Caco-2 (cell line): Measurements from ENCODE around the gene C13orf42. TPM values are rescaled to one million over a fixed set of nuclear protein-coding genes. Genes with fewer than 3 reads are reported as not detected.

ENCODE experiments used
- BruUV-seq: library from RNA; stranded (reverse); fragments of 400-500 nt; replicated peaks from 2 replicates; lab custom pipeline; 2021; lab: Mats Ljungman, UMichigan
- CTCF ChIA-PET: fragments of 300-600 bp; sonication (Branson Sonifier 250); formaldehyde crosslinking; loops from one replicate; lab custom pipeline; 2022; ENCODE audit warnings: antibody characterized with exemption; lab: Charles Lee
- POLR2A ChIA-PET: fragments of 300-600 bp; sonication (Branson Sonifier 250); formaldehyde crosslinking; loops from one replicate; lab custom pipeline; 2022; ENCODE audit warnings: antibody characterized with exemption; lab: Charles Lee
- DNase-seq, 2 experiments: peaks; one replicate each; pipeline versions ENCODE4 v3.0.0 to v3.0.0-alpha.2; 2020 to 2022
- H3K27me3 ChIP-seq: replicated peaks from 2 replicates; pipeline ENCODE4 v1.6.0; 2011; ENCODE audit warnings: low read length; ENCODE audit not compliant: control insufficient read depth, insufficient read depth
- H3K36me3 ChIP-seq: 2 replicates; pipeline ENCODE4 v1.5.1; 2011; ENCODE audit warnings: low read length; ENCODE audit not compliant: control insufficient read depth, insufficient read depth
- H3K4me1 ChIP-seq: fragments of 250-450 bp; sonication (Bioruptor Pico); 2 replicates; pipeline ENCODE4 v1.5.1; 2020; ENCODE audit warnings: mild to moderate bottlenecking
- H3K4me3 ChIP-seq: 2 replicates; pipeline ENCODE4 v1.5.1; 2011; ENCODE audit warnings: low read depth, mild to moderate bottlenecking, control low read depth, low read length
- H3K9me3 ChIP-seq: fragments of 250-450 bp; sonication (Bioruptor Pico); 2 replicates; pipeline ENCODE4 v1.5.1; 2020; ENCODE audit warnings: mild to moderate bottlenecking, moderate library complexity
- H3K27ac Mint-ChIP-seq: one replicate; pipeline ENCODE4 v1.8.0; 2022; ENCODE audit warnings: mixed read lengths; ENCODE audit not compliant: unreplicated experiment
- H3K27me3 Mint-ChIP-seq: one replicate; pipeline ENCODE4 v1.8.0; 2022; ENCODE audit warnings: mixed read lengths; ENCODE audit not compliant: insufficient read depth, unreplicated experiment
- H3K36me3 Mint-ChIP-seq: one replicate; pipeline ENCODE4 v1.8.0; 2022; ENCODE audit warnings: mild to moderate bottlenecking, mixed read lengths; ENCODE audit not compliant: insufficient read depth, unreplicated experiment
- H3K4me1 Mint-ChIP-seq: one replicate; pipeline ENCODE4 v1.8.0; 2022; ENCODE audit warnings: low read depth, mixed read lengths; ENCODE audit not compliant: unreplicated experiment
- H3K4me3 Mint-ChIP-seq: one replicate; pipeline ENCODE4 v1.8.0; 2022; ENCODE audit warnings: mild to moderate bottlenecking, moderate library complexity, mixed read lengths; ENCODE audit not compliant: unreplicated experiment
- H3K9me3 Mint-ChIP-seq: one replicate; pipeline ENCODE4 v1.8.0; 2022; ENCODE audit warnings: mixed read lengths; ENCODE audit not compliant: unreplicated experiment
- intact Hi-C: fragments of 100-400 bp; cut with micrococcal nuclease; formaldehyde crosslinking; loops from one replicate; pipeline ENCODE4 v1.10.0; 2022; ENCODE audit not compliant: unreplicated experiment
- total RNA-seq: library from RNA; stranded (reverse); gene quantifications from 2 replicates; pipeline ENCODE4 v1.2.3, GENCODE V29; 2022
- TF ChIP-seq, protein P1 (sequence below), 2 experiments: fragments of 200-600 bp in 1 of 2; IDR thresholded peaks; 1 replicate in 1 of 2; 2 replicates in 1 of 2; pipeline versions ENCODE4 v1.5.1 to v1.8.0; 2011 to 2022; ENCODE audit warnings: antibody characterized with exemption in 1 of 2, control low read depth in 1 of 2, inconsistent platforms in 1 of 2, low read depth in 1 of 2, low read length in 1 of 2, mild to moderate bottlenecking in 1 of 2, moderate library complexity in 1 of 2; ENCODE audit not compliant: insufficient read depth in 1 of 2, severe bottlenecking in 1 of 2, unreplicated experiment in 1 of 2

The C13orf42 gene
- total RNA-seq, 1 experiment from 2014 or later = not detected

DNA sequence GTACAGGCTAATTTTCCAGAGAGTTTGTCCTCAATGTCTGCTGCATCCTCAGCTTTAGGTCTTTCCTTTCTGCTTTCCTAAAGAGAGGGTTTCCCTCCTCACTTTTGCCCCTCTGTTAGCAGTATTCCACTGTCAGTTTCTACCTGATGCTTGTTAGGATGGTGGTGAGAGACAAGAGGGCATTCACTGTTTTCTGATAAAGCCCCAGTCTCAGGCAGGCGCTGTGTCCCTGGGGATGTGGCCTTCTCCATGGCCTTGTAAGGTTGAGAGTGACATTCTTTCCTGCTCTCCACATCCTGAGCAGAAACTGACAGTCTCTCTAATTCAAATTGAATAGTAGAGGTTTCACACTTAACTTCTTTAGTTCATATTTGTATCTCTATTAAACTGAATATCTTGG, 14.9 kb downstream of the C13orf42 start:
- Histone ChIP-seq H3K9me3 (no peaks in the 10 kb centered on the region), H3K4me1 (no peaks in the 10 kb centered on the region; the same call in 1 of the 2 replicates), H3K36me3 (no peaks in the 10 kb centered on the region), H3K4me3 (no peak overlapping the region), H3K27me3 (no peaks in the 10 kb centered on the region)
- BruUV-seq = no TSS peak
- ChIA-PET POLR2A (no interaction called here), CTCF (no interaction called here)
- TF ChIP-seq, protein P1, sequence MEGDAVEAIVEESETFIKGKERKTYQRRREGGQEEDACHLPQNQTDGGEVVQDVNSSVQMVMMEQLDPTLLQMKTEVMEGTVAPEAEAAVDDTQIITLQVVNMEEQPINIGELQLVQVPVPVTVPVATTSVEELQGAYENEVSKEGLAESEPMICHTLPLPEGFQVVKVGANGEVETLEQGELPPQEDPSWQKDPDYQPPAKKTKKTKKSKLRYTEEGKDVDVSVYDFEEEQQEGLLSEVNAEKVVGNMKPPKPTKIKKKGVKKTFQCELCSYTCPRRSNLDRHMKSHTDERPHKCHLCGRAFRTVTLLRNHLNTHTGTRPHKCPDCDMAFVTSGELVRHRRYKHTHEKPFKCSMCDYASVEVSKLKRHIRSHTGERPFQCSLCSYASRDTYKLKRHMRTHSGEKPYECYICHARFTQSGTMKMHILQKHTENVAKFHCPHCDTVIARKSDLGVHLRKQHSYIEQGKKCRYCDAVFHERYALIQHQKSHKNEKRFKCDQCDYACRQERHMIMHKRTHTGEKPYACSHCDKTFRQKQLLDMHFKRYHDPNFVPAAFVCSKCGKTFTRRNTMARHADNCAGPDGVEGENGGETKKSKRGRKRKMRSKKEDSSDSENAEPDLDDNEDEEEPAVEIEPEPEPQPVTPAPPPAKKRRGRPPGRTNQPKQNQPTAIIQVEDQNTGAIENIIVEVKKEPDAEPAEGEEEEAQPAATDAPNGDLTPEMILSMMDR (IDR thresholded peaks at IDR 0.05; ENCODE audit: insufficient read depth in 1 of 2, low read depth in 1 of 2, low read length in 1 of 2, severe bottlenecking in 1 of 2, unreplicated experiment in 1 of 2) = no peak
- Mint-ChIP-seq H3K9me3 (no peaks in the 10 kb centered on the region), H3K4me3 (no peak overlapping the region), H3K27me3 (no peaks in the 10 kb centered on the region), H3K4me1 (no peaks in the 10 kb centered on the region), H3K27ac (no peak overlapping the region), H3K36me3 (no peaks in the 10 kb centered on the region)
- no peak for DNase-seq
- intact Hi-C loops = no loop called here

GRCh38 chr13:51093574-51093973, 17.5 kb downstream of the C13orf42 start:
- Mint-ChIP-seq H3K4me3 (no peak overlapping the region), H3K36me3 (no peaks in the 10 kb centered on the region), H3K27ac (no peak overlapping the region), H3K4me1 (no peaks in the 10 kb centered on the region), H3K9me3 (no peaks in the 10 kb centered on the region), H3K27me3 (no peaks in the 10 kb centered on the region)
- BruUV-seq = no TSS peak
- DNase-seq = peak in 1 of 2 experiments; percentile 6
- H3K4me3 ChIP-seq = no peak overlapping the region
- ChIA-PET CTCF (no interaction called here), POLR2A (no interaction called here)
- no peaks in the 10 kb centered on the region; the same call in 1 of the 2 replicates for H3K4me1 ChIP-seq
- H3K36me3 ChIP-seq = no peaks in the 10 kb centered on the region
- H3K9me3 ChIP-seq = no peaks in the 10 kb centered on the region
- TF ChIP-seq, protein P1 (IDR thresholded peaks at IDR 0.05; ENCODE audit: insufficient read depth in 1 of 2, low read depth in 1 of 2, low read length in 1 of 2, severe bottlenecking in 1 of 2, unreplicated experiment in 1 of 2) = no peak
- intact Hi-C loops = no loop called here
- H3K27me3 ChIP-seq = no peaks in the 10 kb centered on the region

- Histone ChIP-seq H3K4me1 (no peaks in the 10 kb centered on the region; the same call in 1 of the 2 replicates), H3K36me3 (no peaks in the 10 kb centered on the region), H3K9me3 (no peaks in the 10 kb centered on the region; the same call in 1 of the 2 replicates), H3K27me3 (no peaks in the 10 kb centered on the region; the same call in 1 of the 2 replicates), H3K4me3 (no peak overlapping the region)
- Mint-ChIP-seq H3K27ac (no peak overlapping the region), H3K9me3 (no peaks in the 10 kb centered on the region), H3K4me3 (no peak overlapping the region), H3K4me1 (no peaks in the 10 kb centered on the region), H3K36me3 (no peaks in the 10 kb centered on the region), H3K27me3 (no peaks in the 10 kb centered on the region)
- TF ChIP-seq, protein P1 (IDR thresholded peaks at IDR 0.05; ENCODE audit: insufficient read depth in 1 of 2, low read depth in 1 of 2, low read length in 1 of 2, severe bottlenecking in 1 of 2, unreplicated experiment in 1 of 2) = no peak
- no peak for DNase-seq
- CTCF ChIA-PET = no interaction called here
- intact Hi-C loops = no loop called here
- BruUV-seq = no TSS peak
- POLR2A ChIA-PET = no interaction called here
Observed at GRCh38 chr13:51091839-51092238, 19.2 kb downstream of the C13orf42 start.
